GM12872 (cell line): Measurements from ENCODE around the gene FCN1.

Experiments
- TF ChIP-seq, protein P1 (sequence below): IDR thresholded peaks from 3 replicates; pipeline ENCODE4 v1.5.1; 2011; ENCODE audit warnings: low read depth, mild to moderate bottlenecking, low read length, moderate library complexity; ENCODE audit not compliant: insufficient read depth

Gene FCN1

DNA sequence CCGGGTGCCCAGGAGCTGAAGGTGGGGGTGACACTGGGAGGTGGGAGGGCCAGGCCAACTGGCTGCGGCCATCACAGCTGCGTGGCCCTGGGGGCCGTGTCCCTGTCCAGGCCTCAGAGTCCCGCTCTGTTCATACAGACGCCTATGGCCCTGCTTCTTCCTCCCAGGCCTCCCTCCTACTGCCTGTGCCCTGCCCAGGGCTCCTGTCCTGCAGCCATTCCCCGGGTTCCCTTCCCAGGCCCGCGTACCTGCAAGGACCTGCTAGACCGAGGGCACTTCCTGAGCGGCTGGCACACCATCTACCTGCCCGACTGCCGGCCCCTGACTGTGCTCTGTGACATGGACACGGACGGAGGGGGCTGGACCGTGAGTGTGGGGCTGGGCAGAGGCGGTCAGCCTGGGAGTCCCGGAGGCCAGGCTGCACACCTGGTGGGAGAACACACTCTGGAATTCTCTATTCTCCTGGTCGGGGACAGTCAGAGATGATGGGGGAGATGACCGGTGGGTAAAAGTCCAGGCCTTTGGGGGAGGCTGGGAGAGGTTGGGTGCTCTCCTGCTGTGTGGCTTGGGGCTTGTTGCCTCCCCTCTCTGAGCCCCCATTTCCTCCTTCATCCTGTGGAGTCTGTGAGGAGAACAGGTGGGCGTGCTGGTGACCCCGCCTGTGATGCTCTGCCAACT is 32.6 kb downstream of the FCN1 start:
- TF ChIP-seq, protein P1, sequence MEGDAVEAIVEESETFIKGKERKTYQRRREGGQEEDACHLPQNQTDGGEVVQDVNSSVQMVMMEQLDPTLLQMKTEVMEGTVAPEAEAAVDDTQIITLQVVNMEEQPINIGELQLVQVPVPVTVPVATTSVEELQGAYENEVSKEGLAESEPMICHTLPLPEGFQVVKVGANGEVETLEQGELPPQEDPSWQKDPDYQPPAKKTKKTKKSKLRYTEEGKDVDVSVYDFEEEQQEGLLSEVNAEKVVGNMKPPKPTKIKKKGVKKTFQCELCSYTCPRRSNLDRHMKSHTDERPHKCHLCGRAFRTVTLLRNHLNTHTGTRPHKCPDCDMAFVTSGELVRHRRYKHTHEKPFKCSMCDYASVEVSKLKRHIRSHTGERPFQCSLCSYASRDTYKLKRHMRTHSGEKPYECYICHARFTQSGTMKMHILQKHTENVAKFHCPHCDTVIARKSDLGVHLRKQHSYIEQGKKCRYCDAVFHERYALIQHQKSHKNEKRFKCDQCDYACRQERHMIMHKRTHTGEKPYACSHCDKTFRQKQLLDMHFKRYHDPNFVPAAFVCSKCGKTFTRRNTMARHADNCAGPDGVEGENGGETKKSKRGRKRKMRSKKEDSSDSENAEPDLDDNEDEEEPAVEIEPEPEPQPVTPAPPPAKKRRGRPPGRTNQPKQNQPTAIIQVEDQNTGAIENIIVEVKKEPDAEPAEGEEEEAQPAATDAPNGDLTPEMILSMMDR, result no peak

DNA sequence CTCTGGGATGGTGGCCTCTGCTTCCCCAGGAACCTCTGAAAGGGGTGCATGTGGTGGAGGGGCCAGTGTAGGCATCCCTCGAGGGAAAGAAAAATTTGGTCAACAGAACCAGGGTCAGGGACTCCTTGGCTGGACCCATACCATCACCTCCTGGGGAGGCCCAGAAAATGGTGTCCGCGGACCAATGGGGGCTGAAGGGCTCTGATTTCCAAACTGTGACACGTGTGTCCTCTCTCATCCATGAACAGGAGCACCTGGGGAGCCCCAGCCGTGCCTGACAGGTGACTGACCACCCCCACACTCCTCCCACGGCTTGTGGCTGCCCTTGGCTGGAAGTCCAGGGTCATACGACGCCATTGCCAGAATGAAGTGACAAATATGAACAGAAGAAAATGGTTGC is 33.2 kb downstream of the FCN1 start:
- TF ChIP-seq, protein P1, result no peak

DNA sequence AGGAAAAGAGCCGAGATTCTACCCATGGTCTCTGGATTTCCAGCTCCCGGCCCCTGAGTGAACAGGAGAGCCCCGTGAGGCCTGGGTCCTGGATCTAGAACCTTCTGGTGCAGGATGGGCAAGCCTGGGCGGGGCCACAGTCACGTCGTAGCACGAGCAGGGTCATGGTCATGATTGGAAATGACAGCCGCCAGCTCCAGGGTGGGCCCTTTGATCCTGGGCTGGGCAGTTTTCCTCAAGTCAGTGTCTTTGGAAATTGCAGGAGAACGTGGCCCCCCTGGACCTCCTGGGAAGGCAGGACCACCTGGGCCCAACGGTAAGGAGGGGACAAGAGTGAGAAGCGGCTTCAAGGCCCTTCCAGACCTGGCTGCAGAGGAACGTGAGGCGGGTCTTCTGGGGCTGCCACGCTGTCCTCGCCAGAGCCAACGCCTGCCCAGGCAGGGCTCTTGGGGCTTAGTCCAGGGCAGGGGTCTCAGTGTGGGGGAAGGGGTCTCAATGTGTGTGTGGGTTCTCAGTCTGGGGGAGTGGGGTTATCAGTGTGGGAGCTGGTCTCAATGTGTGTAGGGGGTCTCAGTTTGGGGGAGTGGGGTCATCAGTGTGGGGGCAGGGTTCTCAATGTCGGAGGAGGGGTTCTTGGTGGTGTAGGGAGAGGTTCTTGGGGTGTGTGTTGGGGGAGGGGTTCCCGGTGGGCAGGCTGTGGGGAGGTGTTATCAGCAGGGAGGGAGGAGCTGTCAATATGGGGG is 34.5 kb downstream of the FCN1 start:
- TF ChIP-seq, protein P1, result no peak

DNA sequence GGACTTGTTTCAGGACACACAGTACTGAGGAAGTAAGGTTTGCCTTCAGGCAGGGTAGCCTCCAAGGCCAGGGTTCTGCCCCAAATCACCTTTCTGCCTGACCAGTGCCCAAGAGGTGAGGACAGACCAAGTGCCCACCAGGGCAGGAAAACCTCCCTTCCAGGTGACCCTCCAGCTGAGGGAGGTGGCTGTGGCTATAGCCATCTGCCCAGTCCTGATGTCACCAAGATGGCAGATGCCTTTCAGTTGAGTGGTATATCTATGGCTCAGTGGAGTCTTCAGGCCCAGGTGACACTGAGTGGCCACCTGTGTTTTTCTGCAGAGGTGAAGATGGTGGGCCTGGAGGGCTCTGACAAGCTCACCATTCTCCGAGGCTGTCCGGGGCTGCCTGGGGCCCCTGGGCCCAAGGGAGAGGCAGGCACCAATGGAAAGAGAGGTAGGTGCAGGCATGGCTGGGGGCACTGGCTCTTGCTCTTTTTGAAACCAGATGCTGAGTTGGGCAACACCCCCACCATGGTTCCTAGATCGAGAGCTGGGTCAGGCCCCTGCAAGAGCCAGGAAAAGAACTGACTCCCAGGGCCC is 35.4 kb downstream of the FCN1 start:
- TF ChIP-seq, protein P1, result no peak

DNA sequence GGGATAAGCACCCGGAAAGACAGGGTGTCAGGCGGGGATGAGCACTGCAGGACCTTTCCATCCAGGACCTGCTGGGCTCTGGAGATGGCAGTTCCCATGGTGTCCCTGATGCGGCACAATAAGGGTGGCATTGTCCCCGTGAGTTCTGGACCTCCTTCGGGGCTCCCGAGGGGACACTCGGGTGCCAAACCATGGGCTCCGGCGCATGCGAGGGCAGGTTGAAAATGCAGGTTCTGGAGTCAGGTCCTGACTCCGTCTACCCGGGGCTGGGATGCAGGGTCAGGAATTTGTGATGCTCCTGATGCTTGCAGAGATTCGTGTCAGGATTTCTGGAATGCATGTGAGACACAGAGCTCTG is 36.4 kb downstream of the FCN1 start:
- TF ChIP-seq, protein P1, result no peak

DNA sequence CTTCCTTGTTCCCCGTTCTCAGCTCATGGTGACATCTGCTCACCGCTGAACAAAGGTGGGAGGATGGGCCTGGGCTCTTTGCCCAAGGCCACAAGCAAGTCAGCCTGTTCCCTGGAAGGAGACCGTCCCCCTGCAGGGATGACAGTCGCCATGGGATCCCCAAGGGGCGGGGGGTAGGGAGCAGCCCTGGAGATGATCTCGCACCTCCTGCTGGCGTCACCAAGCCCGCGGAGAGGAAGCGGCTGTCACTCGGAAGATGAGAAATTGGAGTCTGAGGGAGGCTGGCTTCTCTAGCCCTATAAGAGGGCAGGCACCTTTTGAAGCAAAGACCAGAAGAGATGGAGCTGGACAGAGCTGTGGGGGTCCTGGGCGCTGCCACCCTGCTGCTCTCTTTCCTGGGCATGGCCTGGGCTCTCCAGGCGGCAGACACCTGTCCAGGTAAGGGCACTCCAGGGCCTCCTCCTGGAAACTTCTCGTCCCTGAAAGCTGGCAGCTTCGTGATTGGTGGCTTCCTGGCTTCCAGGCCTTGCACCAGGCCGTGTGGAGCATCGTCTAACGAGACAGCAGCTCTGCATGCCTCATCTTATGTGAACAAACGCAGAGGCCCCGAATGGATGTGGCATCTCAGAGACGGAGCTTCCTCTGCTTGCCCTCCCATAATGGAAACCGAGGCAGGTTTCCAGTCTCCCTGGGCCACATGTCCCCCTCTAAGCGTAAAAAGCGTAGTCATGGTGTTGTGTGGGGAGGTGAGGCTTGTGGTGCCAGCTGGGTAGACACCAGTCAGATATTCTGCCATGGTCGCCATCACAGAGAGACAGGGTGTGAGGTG is 37.0 kb downstream of the FCN1 start, which contains the start of gene FCN2:
Gene FCN2, plus strand, starts transcription at position 327 of the 829 bp plus-strand sequence. Its CDS starts 12 bp downstream, at position 339.
- TF ChIP-seq, protein P1, result no peak
